OCI-LY7 (cell line): ENCODE results near the gene OR6C1. TPM values are rescaled to one million over a fixed set of nuclear protein-coding genes. Genes with fewer than 3 reads are reported as not detected.

Experiments used
- BruUV-seq: library from RNA; stranded (reverse); fragments of 400-500 nt; replicated peaks from 2 replicates; lab custom pipeline; 2021; lab: Mats Ljungman, UMichigan
- CTCF ChIA-PET: fragments of 300-600 bp; sonication (Branson Sonifier 250); formaldehyde crosslinking; loops from one replicate; lab custom pipeline; 2022; ENCODE audit warnings: antibody characterized with exemption; ENCODE audit not compliant: unreplicated experiment; lab: Charles Lee
- POLR2A ChIA-PET: fragments of 300-600 bp; sonication (Branson Sonifier 250); formaldehyde crosslinking; loops from one replicate; lab custom pipeline; 2022; ENCODE audit warnings: antibody characterized with exemption; lab: Charles Lee
- DNase-seq: peaks from one replicate; pipeline ENCODE4 v3.0.0-alpha.2; 2015; ENCODE audit warnings: low spot score
- H2AFZ ChIP-seq: fragments of 200-600 bp; sonication (generic), shearing (Covaris generic); 2 replicates; pipeline ENCODE4 v1.6.1; 2014; ENCODE audit warnings: mild to moderate bottlenecking, antibody characterized with exemption, low read length, moderate library complexity
- H3K27ac ChIP-seq: fragments of 200-600 bp; sonication (generic); 2 replicates; pipeline ENCODE4 v1.5.1; 2014; ENCODE audit warnings: mixed run types, low read depth, mild to moderate bottlenecking, moderate library complexity, low read length, inconsistent platforms; ENCODE audit not compliant: poor library complexity, severe bottlenecking
- H3K36me3 ChIP-seq: fragments of 200-600 bp; sonication (generic); 2 replicates; pipeline ENCODE4 v1.6.1; 2014; ENCODE audit warnings: mild to moderate bottlenecking, antibody characterized with exemption, low read length, moderate library complexity, mixed read lengths; ENCODE audit not compliant: insufficient read depth
- H3K4me1 ChIP-seq: fragments of 200-600 bp; sonication (generic); 2 replicates; pipeline ENCODE4 v1.5.1; 2014; ENCODE audit warnings: mild to moderate bottlenecking, low read length; ENCODE audit not compliant: insufficient read depth, poor library complexity, severe bottlenecking
- H3K4me2 ChIP-seq: fragments of 200-600 bp; sonication (generic); 2 replicates; pipeline ENCODE4 v1.6.1; 2014; ENCODE audit warnings: mild to moderate bottlenecking, low read length
- H3K4me3 ChIP-seq: fragments of 200-600 bp; sonication (generic); 2 replicates; pipeline ENCODE4 v1.5.1; 2014; ENCODE audit warnings: mild to moderate bottlenecking, low read depth, low read length; ENCODE audit not compliant: poor library complexity, severe bottlenecking
- H3K79me2 ChIP-seq: fragments of 200-600 bp; sonication (generic); 2 replicates; pipeline ENCODE4 v1.6.1; 2016; ENCODE audit warnings: low read depth, mild to moderate bottlenecking, low read length, moderate library complexity, mixed read lengths; ENCODE audit not compliant: insufficient read depth
- H3K9me2 ChIP-seq: fragments of 200-600 bp; sonication (generic); 2 replicates; pipeline ENCODE4 v1.6.1; 2016; ENCODE audit warnings: mild to moderate bottlenecking, low read length, mixed read lengths; ENCODE audit not compliant: insufficient read depth
- H3K9me3 ChIP-seq: fragments of 200-600 bp; sonication (generic); 2 replicates; pipeline ENCODE4 v1.6.1; 2014; ENCODE audit warnings: mild to moderate bottlenecking, mixed run types, low read length, mixed read lengths
- H4K20me1 ChIP-seq: fragments of 200-600 bp; sonication (generic); 2 replicates; pipeline ENCODE4 v1.6.1; 2014; ENCODE audit warnings: mild to moderate bottlenecking, antibody characterized with exemption, low read length, moderate library complexity, mixed read lengths; ENCODE audit not compliant: insufficient read depth
- EZH2phosphoT487 ChIP-seq: fragments of 200-600 bp; sonication (generic); IDR thresholded peaks from 2 replicates; pipeline ENCODE4 v1.6.1; 2018; ENCODE audit warnings: low read depth, borderline replicate concordance, mild to moderate bottlenecking, mixed run types, antibody characterized with exemption, low read length, moderate library complexity, mixed read lengths
- intact Hi-C: fragments of 100-400 bp; cut with micrococcal nuclease; formaldehyde crosslinking; loops from one replicate; pipeline ENCODE4 v1.10.0; 2022; ENCODE audit not compliant: unreplicated experiment
- total RNA-seq, 2 experiments: library from RNA; depleted of rRNA in 1 of 2; stranded (reverse); fragments of >200 nt in 1 of 2; shearing (Covaris generic) in 1 of 2; gene quantifications; 2 replicates each; pipeline ENCODE4 v1.2.3, GENCODE V29; 2014 to 2022
- TF ChIP-seq, protein P1 (sequence below): fragments of 200-600 bp; sonication (generic); conservative IDR thresholded peaks from 2 replicates; pipeline ENCODE4 v1.5.1; 2014; ENCODE audit warnings: mild to moderate bottlenecking, antibody characterized with exemption, low read length, moderate library complexity, mixed read lengths

The OR6C1 gene
- total RNA-seq, 2 experiments from 2014 or later: not detected

DNA sequence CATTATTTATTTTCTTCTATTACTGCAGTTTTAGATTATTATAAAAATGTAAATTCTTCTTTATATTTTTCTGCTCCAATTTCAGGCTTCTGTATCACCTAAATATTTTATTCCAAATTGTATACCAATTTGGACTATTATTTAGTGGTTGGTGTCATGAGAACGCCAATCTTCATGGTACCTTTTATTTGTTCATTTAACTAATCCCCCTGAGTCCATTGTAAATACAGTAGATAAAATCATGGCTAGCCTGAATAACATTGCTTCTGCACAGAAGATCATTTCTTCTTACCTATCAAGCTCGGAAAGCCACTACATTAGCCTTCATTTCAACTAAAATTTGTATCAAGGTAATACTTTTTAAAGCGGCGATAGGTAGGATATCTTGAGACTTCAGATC is 48.5 kb downstream of the OR6C1 start, which contains the start of gene OR6C75:
TSS of gene OR6C75 (plus strand) at position 301 of the 400 bp plus-strand sequence. CDS start 2,136 bp downstream, outside the sequence.
- Histone ChIP-seq H3K27ac (no peak within 1 kb of the TSS), H3K9me3 (no peaks in the 10 kb centered on the region), H4K20me1 (no peaks in the 10 kb centered on the region), H3K36me3 (no peaks in the 10 kb centered on the region), H3K9me2 (no peaks in the 10 kb centered on the region), H3K4me2 (no peak within 1 kb of the TSS), H2AFZ (no peak within 1 kb of the TSS), H3K4me1 (no peaks in the 10 kb centered on the region), H3K79me2 (no peaks in the 10 kb centered on the region), H3K4me3 (no peak within 1 kb of the TSS)
- intact Hi-C loops: no loop called here
- no TSS peak for BruUV-seq
- CTCF ChIA-PET: no interaction called here
- POLR2A ChIA-PET: interaction anchor here (0.5 kb wide), 1 partner anchor 841 kb away, joined by 3 read pairs; no protein-coding TSS in a partner anchor
- DNase-seq: no peak
- TF ChIP-seq, protein P1, sequence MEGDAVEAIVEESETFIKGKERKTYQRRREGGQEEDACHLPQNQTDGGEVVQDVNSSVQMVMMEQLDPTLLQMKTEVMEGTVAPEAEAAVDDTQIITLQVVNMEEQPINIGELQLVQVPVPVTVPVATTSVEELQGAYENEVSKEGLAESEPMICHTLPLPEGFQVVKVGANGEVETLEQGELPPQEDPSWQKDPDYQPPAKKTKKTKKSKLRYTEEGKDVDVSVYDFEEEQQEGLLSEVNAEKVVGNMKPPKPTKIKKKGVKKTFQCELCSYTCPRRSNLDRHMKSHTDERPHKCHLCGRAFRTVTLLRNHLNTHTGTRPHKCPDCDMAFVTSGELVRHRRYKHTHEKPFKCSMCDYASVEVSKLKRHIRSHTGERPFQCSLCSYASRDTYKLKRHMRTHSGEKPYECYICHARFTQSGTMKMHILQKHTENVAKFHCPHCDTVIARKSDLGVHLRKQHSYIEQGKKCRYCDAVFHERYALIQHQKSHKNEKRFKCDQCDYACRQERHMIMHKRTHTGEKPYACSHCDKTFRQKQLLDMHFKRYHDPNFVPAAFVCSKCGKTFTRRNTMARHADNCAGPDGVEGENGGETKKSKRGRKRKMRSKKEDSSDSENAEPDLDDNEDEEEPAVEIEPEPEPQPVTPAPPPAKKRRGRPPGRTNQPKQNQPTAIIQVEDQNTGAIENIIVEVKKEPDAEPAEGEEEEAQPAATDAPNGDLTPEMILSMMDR: no peak
- no peak for TF ChIP-seq EZH2phosphoT487

DNA sequence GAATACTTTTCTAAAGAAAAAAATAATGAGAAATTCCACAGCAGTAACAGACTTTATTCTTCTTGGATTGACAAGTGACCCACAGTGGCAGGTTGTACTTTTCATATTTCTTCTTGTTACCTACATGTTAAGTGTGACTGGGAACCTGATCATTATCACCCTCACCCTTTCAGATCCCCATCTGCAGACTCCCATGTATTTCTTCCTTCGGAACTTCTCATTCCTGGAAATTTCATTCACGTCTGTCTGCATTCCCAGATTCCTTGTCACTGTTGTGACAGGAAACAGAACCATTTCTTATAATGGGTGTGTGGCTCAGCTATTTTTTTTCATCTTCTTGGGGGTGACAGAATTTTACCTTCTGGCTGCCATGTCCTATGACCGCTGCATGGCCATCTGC is 50.9 kb downstream of the OR6C1 start:
- H3K4me3 ChIP-seq: no peak overlapping the region
- BruUV-seq: no TSS peak
- H3K36me3 ChIP-seq: no peaks in the 10 kb centered on the region
- no peak overlapping the region for H2AFZ ChIP-seq
- TF ChIP-seq EZH2phosphoT487: no peak
- TF ChIP-seq, protein P1: no peak
- H3K79me2 ChIP-seq: no peaks in the 10 kb centered on the region
- intact Hi-C loops: no loop called here
- CTCF ChIA-PET: no interaction called here
- no peak overlapping the region for H3K27ac ChIP-seq
- H3K9me3 ChIP-seq: no peaks in the 10 kb centered on the region
- no peak for DNase-seq
- no peaks in the 10 kb centered on the region for H4K20me1 ChIP-seq
- H3K9me2 ChIP-seq: no peaks in the 10 kb centered on the region
- H3K4me2 ChIP-seq: no peak overlapping the region
- POLR2A ChIA-PET: no interaction called here
- no peaks in the 10 kb centered on the region for H3K4me1 ChIP-seq

Other genes with a start within 250 kb of the OR6C1 start
- gene OR9K2, start 187.9 kb upstream of the OR6C1 start, total RNA-seq (2014; rRNA removed; shearing (Covaris generic)): not detected in 2 replicates
- not detected in 2 replicates for gene OR9K2, start 187.9 kb upstream of the OR6C1 start, total RNA-seq (2022)
- not detected in 2 replicates for gene OR10A7, start 93.3 kb upstream of the OR6C1 start, total RNA-seq (2014; rRNA removed; shearing (Covaris generic))
- gene OR10A7, start 93.3 kb upstream of the OR6C1 start, total RNA-seq (2022): not detected in 2 replicates
- gene OR6C74, start 69.7 kb upstream of the OR6C1 start, total RNA-seq (2014; rRNA removed; shearing (Covaris generic)): not detected in 2 replicates
- gene OR6C74, start 69.7 kb upstream of the OR6C1 start, total RNA-seq (2022): not detected in 2 replicates
- not detected in 2 replicates for gene OR6C6, start 17.8 kb upstream of the OR6C1 start, total RNA-seq (2014; rRNA removed; shearing (Covaris generic))
- gene OR6C6, start 17.8 kb upstream of the OR6C1 start, total RNA-seq (2022): not detected in 2 replicates
- gene OR6C3, start 16.4 kb downstream of the OR6C1 start, total RNA-seq (2014; rRNA removed; shearing (Covaris generic)): not detected in 2 replicates
- gene OR6C3, start 16.4 kb downstream of the OR6C1 start, total RNA-seq (2022): not detected in 2 replicates
- not detected in 2 replicates for gene OR6C75, start 48.6 kb downstream of the OR6C1 start, total RNA-seq (2014; rRNA removed; shearing (Covaris generic))
- not detected in 2 replicates for gene OR6C75, start 48.6 kb downstream of the OR6C1 start, total RNA-seq (2022)
- gene OR6C65, start 86.2 kb downstream of the OR6C1 start, total RNA-seq (2014; rRNA removed; shearing (Covaris generic)): not detected in 2 replicates
- not detected in 2 replicates for gene OR6C65, start 86.2 kb downstream of the OR6C1 start, total RNA-seq (2022)
- gene OR6C76, start 111.9 kb downstream of the OR6C1 start, total RNA-seq (2014; rRNA removed; shearing (Covaris generic)): not detected in 2 replicates
- gene OR6C76, start 111.9 kb downstream of the OR6C1 start, total RNA-seq (2022): not detected in 2 replicates
- not detected in 2 replicates for gene OR6C2, start 129.7 kb downstream of the OR6C1 start, total RNA-seq (2014; rRNA removed; shearing (Covaris generic))
- gene OR6C2, start 129.7 kb downstream of the OR6C1 start, total RNA-seq (2022): not detected in 2 replicates
- 0.90 TPM in 1 of 2 replicates, not detected in the other for gene OR6C70, start 155.8 kb downstream of the OR6C1 start, total RNA-seq (2014; rRNA removed; shearing (Covaris generic))
- not detected in 2 replicates for gene OR6C70, start 155.8 kb downstream of the OR6C1 start, total RNA-seq (2022)
- not detected in 2 replicates for gene OR6C68, start 178.0 kb downstream of the OR6C1 start, total RNA-seq (2014; rRNA removed; shearing (Covaris generic))
- gene OR6C68, start 178.0 kb downstream of the OR6C1 start, total RNA-seq (2022): not detected in 2 replicates
- gene OR6C4, start 235.3 kb downstream of the OR6C1 start, total RNA-seq (2014; rRNA removed; shearing (Covaris generic)): not detected in 2 replicates
- not detected in 2 replicates for gene OR6C4, start 235.3 kb downstream of the OR6C1 start, total RNA-seq (2022)